C4-2B (cell line): Measurements from ENCODE around the gene MRPL45.

Experiments
- ZFX ChIP-seq: fragments of 450-650 bp; IDR thresholded peaks from 2 replicates; pipeline ENCODE4 v1.6.1; 2017
- TF ChIP-seq, protein P1 (sequence below): fragments of 450-650 bp; conservative IDR thresholded peaks from 2 replicates; pipeline ENCODE4 v1.5.1; 2017; ENCODE audit warnings: mild to moderate bottlenecking

DNA sequence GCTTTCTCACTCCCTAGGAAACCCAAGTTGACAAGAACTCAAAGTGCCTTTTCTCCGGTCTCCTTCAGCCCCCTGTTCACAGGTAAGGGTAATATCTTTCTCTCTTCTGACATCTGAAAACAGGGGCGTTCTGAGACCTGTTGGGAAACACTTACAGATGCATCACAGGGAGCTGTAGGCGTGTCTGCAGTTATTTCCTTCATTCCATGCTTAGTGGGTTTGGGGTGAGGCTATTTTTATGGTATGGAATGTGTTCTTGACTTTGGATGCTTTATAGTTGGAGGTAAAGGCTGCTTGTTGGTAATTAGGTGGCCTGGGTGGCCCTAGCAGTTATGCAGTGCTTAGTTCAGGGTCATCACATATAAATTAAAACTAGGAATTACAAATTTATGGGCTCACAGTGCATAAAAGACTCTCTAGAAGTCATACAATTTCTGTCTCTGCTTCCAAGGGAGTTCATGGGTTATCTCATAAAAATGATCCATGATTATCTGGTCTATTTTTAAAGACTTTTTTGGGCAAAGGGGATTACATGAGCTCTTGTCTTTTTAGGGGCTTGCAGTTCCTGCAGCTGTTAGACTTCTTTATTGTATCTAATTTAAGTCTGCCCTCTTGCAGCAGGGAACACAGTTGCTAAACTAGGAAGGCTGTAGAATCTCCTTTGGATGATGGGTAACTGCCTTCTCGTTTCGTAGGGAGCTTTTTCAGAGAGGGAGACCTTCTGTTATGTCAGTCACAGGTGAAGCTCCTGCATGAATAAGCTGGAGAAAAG, 64.9 kb downstream of the MRPL45 start:
- TF ChIP-seq, protein P1, sequence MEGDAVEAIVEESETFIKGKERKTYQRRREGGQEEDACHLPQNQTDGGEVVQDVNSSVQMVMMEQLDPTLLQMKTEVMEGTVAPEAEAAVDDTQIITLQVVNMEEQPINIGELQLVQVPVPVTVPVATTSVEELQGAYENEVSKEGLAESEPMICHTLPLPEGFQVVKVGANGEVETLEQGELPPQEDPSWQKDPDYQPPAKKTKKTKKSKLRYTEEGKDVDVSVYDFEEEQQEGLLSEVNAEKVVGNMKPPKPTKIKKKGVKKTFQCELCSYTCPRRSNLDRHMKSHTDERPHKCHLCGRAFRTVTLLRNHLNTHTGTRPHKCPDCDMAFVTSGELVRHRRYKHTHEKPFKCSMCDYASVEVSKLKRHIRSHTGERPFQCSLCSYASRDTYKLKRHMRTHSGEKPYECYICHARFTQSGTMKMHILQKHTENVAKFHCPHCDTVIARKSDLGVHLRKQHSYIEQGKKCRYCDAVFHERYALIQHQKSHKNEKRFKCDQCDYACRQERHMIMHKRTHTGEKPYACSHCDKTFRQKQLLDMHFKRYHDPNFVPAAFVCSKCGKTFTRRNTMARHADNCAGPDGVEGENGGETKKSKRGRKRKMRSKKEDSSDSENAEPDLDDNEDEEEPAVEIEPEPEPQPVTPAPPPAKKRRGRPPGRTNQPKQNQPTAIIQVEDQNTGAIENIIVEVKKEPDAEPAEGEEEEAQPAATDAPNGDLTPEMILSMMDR = no peak
- no peak for TF ChIP-seq ZFX
